ENCODE results near the gene AQP1. TPM values are rescaled to one million over a fixed set of nuclear protein-coding genes. Genes with fewer than 3 reads are reported as not detected.
A peak's percentile ranks its signal among the peaks of the same experiment; 100 is the strongest.

The AQP1 gene
- total and polyA plus RNA-seq, 10 of the 15 experiments (the other 5 are each of a cell fraction or from before 2014, with no cell fraction given): 0.03 to 0.64 TPM; not detected in 8

DNA sequence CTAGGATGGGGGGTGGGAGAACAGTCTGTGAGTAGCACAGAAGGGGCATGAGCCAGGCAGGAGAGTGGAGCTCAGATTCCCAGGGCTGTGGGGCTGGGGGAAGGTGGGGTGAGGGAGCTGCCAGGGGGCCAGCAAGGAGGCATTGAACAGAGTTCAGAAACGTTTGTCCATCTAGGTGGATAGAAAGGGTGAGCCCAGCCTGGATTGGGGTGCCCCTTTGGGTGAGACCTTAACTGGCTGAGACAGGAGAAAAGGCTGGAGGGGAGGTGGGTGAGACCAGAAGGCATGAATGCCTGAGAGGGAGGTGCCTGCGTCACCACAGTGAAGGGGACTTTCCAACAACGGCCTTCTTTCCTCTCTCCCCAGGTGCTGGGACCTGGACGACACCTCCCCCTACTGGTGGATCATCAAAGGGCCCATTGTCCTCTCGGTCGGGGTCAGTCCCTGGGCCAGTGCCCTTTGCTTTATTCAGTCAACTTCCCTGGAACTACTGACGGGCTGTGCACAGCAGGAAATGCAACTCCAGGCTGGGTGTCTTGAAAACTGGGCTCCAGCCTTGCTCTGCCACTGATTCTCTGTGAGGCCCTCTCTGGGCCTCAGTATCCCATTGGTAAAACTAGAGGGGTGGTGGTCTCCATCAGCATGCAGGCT, 63.1 kb downstream of the AQP1 start (continued):
- no peak; the same call in 1 of the 2 replicates for TF ChIP-seq MAX (IDR thresholded peaks at IDR 0.05; ENCODE audit: low read depth, low read length)
- TF ChIP-seq E2F4 (IDR thresholded peaks at IDR 0.05; ENCODE audit: low read depth, low read length): no peak
- peak; percentile 78 for TF ChIP-seq IKZF1 (conservative IDR thresholded peaks at IDR 0.05)
- TF ChIP-seq PKNOX1 (IDR thresholded peaks at IDR 0.05): no peak
- TF ChIP-seq TCF7 (IDR thresholded peaks at IDR 0.05; ENCODE audit: borderline replicate concordance): peak; percentile 85
- TF ChIP-seq ZNF24 (IDR thresholded peaks at IDR 0.05): peak; percentile 58; the same call in 1 of the 2 replicates
- no peak for TF ChIP-seq IRF4 (IDR thresholded peaks at IDR 0.05; ENCODE audit: low read depth, low read length)
- 0 out of 2 replicates have a peak, but pooled peaks have one; percentile 16 for TF ChIP-seq EED (IDR thresholded peaks at IDR 0.05; ENCODE audit: low read depth)
- TF ChIP-seq SP1 (IDR thresholded peaks at IDR 0.05; ENCODE audit: low read depth, low read length): peak; percentile 46
- TF ChIP-seq MTA2 (IDR thresholded peaks at IDR 0.05; ENCODE audit: low read depth): 0 out of 2 replicates have a peak, but pooled peaks have one; percentile 15
- TF ChIP-seq RAD21 (IDR thresholded peaks at IDR 0.05; ENCODE audit: insufficient read depth, low read depth, low read length): peak; percentile 82
- TF ChIP-seq PML (IDR thresholded peaks at IDR 0.05; ENCODE audit: low read length): no peak
- TF ChIP-seq POLR2AphosphoS5 (IDR thresholded peaks at IDR 0.05; ENCODE audit: low read length): no peak
- no peak for TF ChIP-seq SUPT20H (IDR thresholded peaks at IDR 0.05; ENCODE audit: borderline replicate concordance, control insufficient read depth, low read depth, low read length)
- peak; percentile 56; the same call in 1 of the 2 replicates for TF ChIP-seq SMARCA5 (IDR thresholded peaks at IDR 0.05)
- TF ChIP-seq SRF (IDR thresholded peaks at IDR 0.05; ENCODE audit: low read depth in 2 of 2, low read length in 2 of 2): no peak
- peak; percentile 67 for TF ChIP-seq KLF5 (IDR thresholded peaks at IDR 0.05; ENCODE audit: partially characterized antibody)
- no peak for TF ChIP-seq SREBF1 (IDR thresholded peaks at IDR 0.05; ENCODE audit: low read length)

Other genes starting within 250 kb of the AQP1 start
- gene CRHR2, start 229.4 kb upstream of the AQP1 start, total RNA-seq (2014; rRNA removed): not detected in 2 replicates
- not detected in 2 replicates for gene CRHR2, start 229.4 kb upstream of the AQP1 start, total RNA-seq (2014; rRNA removed; fragmentation: Illumina TruSeq; extraction: Trizol)
- not detected in 2 replicates for gene CRHR2, start 229.4 kb upstream of the AQP1 start, total RNA-seq (2021)
- not detected in 2 replicates for gene CRHR2, start 229.4 kb upstream of the AQP1 start, polyA plus RNA-seq (2011; rRNA removed)
- gene CRHR2, start 229.4 kb upstream of the AQP1 start, polyA plus RNA-seq (2014; fragmentation: Illumina TruSeq; extraction: Trizol): not detected in 2 replicates
- gene CRHR2, start 229.4 kb upstream of the AQP1 start, polyA plus RNA-seq (2014; fragmentation: Nextera tagmentation; extraction: Ambion mirVana): not detected
- not detected in 2 replicates for gene CRHR2, start 229.4 kb upstream of the AQP1 start, polyA plus RNA-seq (2014; rRNA removed)
- not detected for gene CRHR2, start 229.4 kb upstream of the AQP1 start, polyA plus RNA-seq (2016; fragmentation: Nextera tagmentation; extraction: Ambion mirVana)
- not detected in 2 replicates for gene INMT, start 159.7 kb upstream of the AQP1 start, total RNA-seq (2014; rRNA removed)
- not detected in 2 replicates for gene INMT, start 159.7 kb upstream of the AQP1 start, total RNA-seq (2014; rRNA removed; fragmentation: Illumina TruSeq; extraction: Trizol)
- gene INMT, start 159.7 kb upstream of the AQP1 start, total RNA-seq (2021): 0.10 TPM in 1 of 2 replicates, not detected in the other
- 0.03 TPM in 1 of 2 replicates, not detected in the other for gene INMT, start 159.7 kb upstream of the AQP1 start, polyA plus RNA-seq (2011; rRNA removed)
- not detected in 2 replicates for gene INMT, start 159.7 kb upstream of the AQP1 start, polyA plus RNA-seq (2014; fragmentation: Illumina TruSeq; extraction: Trizol)
- gene INMT, start 159.7 kb upstream of the AQP1 start, polyA plus RNA-seq (2014; fragmentation: Nextera tagmentation; extraction: Ambion mirVana): not detected
- 0.20 TPM in 1 of 2 replicates, not detected in the other for gene INMT, start 159.7 kb upstream of the AQP1 start, polyA plus RNA-seq (2014; rRNA removed)
- not detected for gene INMT, start 159.7 kb upstream of the AQP1 start, polyA plus RNA-seq (2016; fragmentation: Nextera tagmentation; extraction: Ambion mirVana)
- gene MINDY4, start 140.4 kb upstream of the AQP1 start, total RNA-seq (2014; rRNA removed): 0.71 and 0.90 TPM in 2 replicates
- 0.55 and 0.67 TPM in 2 replicates for gene MINDY4, start 140.4 kb upstream of the AQP1 start, total RNA-seq (2014; rRNA removed; fragmentation: Illumina TruSeq; extraction: Trizol)
- gene MINDY4, start 140.4 kb upstream of the AQP1 start, total RNA-seq (2021): 0.38 and 0.51 TPM in 2 replicates
- gene MINDY4, start 140.4 kb upstream of the AQP1 start, polyA plus RNA-seq (2011; rRNA removed): 0.22 and 0.34 TPM in 2 replicates
- gene MINDY4, start 140.4 kb upstream of the AQP1 start, polyA plus RNA-seq (2014; fragmentation: Illumina TruSeq; extraction: Trizol): 0.52 and 0.72 TPM in 2 replicates
- under 1 TPM; 0.10 to 0.15 TPM for gene MINDY4, start 140.4 kb upstream of the AQP1 start, polyA plus RNA-seq (2014; fragmentation: Nextera tagmentation; extraction: Ambion mirVana)
- gene MINDY4, start 140.4 kb upstream of the AQP1 start, polyA plus RNA-seq (2014; rRNA removed): 0.42 and 0.48 TPM in 2 replicates
- gene MINDY4, start 140.4 kb upstream of the AQP1 start, polyA plus RNA-seq (2016; fragmentation: Nextera tagmentation; extraction: Ambion mirVana): under 1 TPM; 0.31 to 0.48 TPM
- not detected in 2 replicates for gene GHRHR, start 52.1 kb downstream of the AQP1 start, total RNA-seq (2014; rRNA removed)
- not detected in 2 replicates for gene GHRHR, start 52.1 kb downstream of the AQP1 start, total RNA-seq (2014; rRNA removed; fragmentation: Illumina TruSeq; extraction: Trizol)
- gene GHRHR, start 52.1 kb downstream of the AQP1 start, total RNA-seq (2021): not detected in 2 replicates
- gene GHRHR, start 52.1 kb downstream of the AQP1 start, polyA plus RNA-seq (2011; rRNA removed): not detected in 2 replicates
- gene GHRHR, start 52.1 kb downstream of the AQP1 start, polyA plus RNA-seq (2014; fragmentation: Illumina TruSeq; extraction: Trizol): not detected in 2 replicates
- not detected for gene GHRHR, start 52.1 kb downstream of the AQP1 start, polyA plus RNA-seq (2014; fragmentation: Nextera tagmentation; extraction: Ambion mirVana)
- not detected in 2 replicates for gene GHRHR, start 52.1 kb downstream of the AQP1 start, polyA plus RNA-seq (2014; rRNA removed)
- not detected for gene GHRHR, start 52.1 kb downstream of the AQP1 start, polyA plus RNA-seq (2016; fragmentation: Nextera tagmentation; extraction: Ambion mirVana)
- gene ADCYAP1R1, start 140.5 kb downstream of the AQP1 start, total RNA-seq (2014; rRNA removed): not detected in 2 replicates
- not detected in 2 replicates for gene ADCYAP1R1, start 140.5 kb downstream of the AQP1 start, total RNA-seq (2014; rRNA removed; fragmentation: Illumina TruSeq; extraction: Trizol)
- not detected in 2 replicates for gene ADCYAP1R1, start 140.5 kb downstream of the AQP1 start, total RNA-seq (2021)
- not detected in 2 replicates for gene ADCYAP1R1, start 140.5 kb downstream of the AQP1 start, polyA plus RNA-seq (2011; rRNA removed)
- gene ADCYAP1R1, start 140.5 kb downstream of the AQP1 start, polyA plus RNA-seq (2014; fragmentation: Illumina TruSeq; extraction: Trizol): not detected in 2 replicates
- not detected for gene ADCYAP1R1, start 140.5 kb downstream of the AQP1 start, polyA plus RNA-seq (2014; fragmentation: Nextera tagmentation; extraction: Ambion mirVana)
- gene ADCYAP1R1, start 140.5 kb downstream of the AQP1 start, polyA plus RNA-seq (2014; rRNA removed): not detected in 2 replicates
- not detected for gene ADCYAP1R1, start 140.5 kb downstream of the AQP1 start, polyA plus RNA-seq (2016; fragmentation: Nextera tagmentation; extraction: Ambion mirVana)